WTC11 (cell line): ENCODE results near the gene HOXA5. TPM values are rescaled to one million over a fixed set of nuclear protein-coding genes. Genes with fewer than 3 reads are reported as not detected.
A peak's percentile ranks its signal among the peaks of the same experiment; 100 is the strongest.

Source experiments
- ATAC-seq: fragments of 200-7000 bp; cut with Tn5 transposase; 2 replicates; pipeline ENCODE4 v1.10.0; 2021; ENCODE audit warnings: mild to moderate bottlenecking, moderate library complexity
- CTCF ChIA-PET: fragments of 300-600 bp; sonication (Branson Sonifier 250); formaldehyde crosslinking; loops from one replicate; lab custom pipeline; 2021; ENCODE audit warnings: antibody characterized with exemption; lab: Charles Lee
- POLR2A ChIA-PET: fragments of 350-600 bp; sonication (Branson Sonifier 250); formaldehyde crosslinking; loops from one replicate; lab custom pipeline; 2021; ENCODE audit warnings: antibody characterized with exemption; lab: Charles Lee
- DNase-seq: peaks from one replicate; pipeline ENCODE4 v3.0.0; 2021; ENCODE audit warnings: low spot score
- H3K27ac Mint-ChIP-seq: 2 replicates; pipeline ENCODE4 v1.8.0; 2021; ENCODE audit warnings: mixed read lengths
- H3K27me3 Mint-ChIP-seq: 2 replicates; pipeline ENCODE4 v1.8.0; 2021; ENCODE audit warnings: low read depth, mild to moderate bottlenecking, moderate library complexity, mixed read lengths
- H3K36me3 Mint-ChIP-seq: 2 replicates; pipeline ENCODE4 v1.8.0; 2021; ENCODE audit warnings: mixed read lengths
- H3K4me1 Mint-ChIP-seq: 2 replicates; pipeline ENCODE4 v1.8.0; 2022; ENCODE audit warnings: mixed read lengths
- H3K4me3 Mint-ChIP-seq: 2 replicates; pipeline ENCODE4 v1.8.0; 2021; ENCODE audit warnings: mild to moderate bottlenecking, moderate library complexity, mixed read lengths
- H3K9me3 Mint-ChIP-seq: 2 replicates; pipeline ENCODE4 v1.8.0; 2021; ENCODE audit warnings: mixed read lengths
- CBFB ChIP-seq: sonication (generic); formaldehyde crosslinking; IDR thresholded peaks from 2 replicates; pipeline ENCODE4 v1.8.1; 2022; ENCODE audit warnings: mild to moderate bottlenecking, low read depth, missing genetic modification reagents
- FOXK1 ChIP-seq: sonication (generic); formaldehyde crosslinking; IDR thresholded peaks from 2 replicates; pipeline ENCODE4 v1.8.0; 2022; ENCODE audit warnings: mild to moderate bottlenecking, moderate library complexity, missing genetic modification reagents
- FOXP1 ChIP-seq: sonication (generic); formaldehyde crosslinking; IDR thresholded peaks from 2 replicates; pipeline ENCODE4 v1.8.0; 2022; ENCODE audit warnings: missing genetic modification reagents, mild to moderate bottlenecking, moderate library complexity, borderline replicate concordance
- JUN ChIP-seq: sonication (generic); formaldehyde crosslinking; IDR thresholded peaks from 2 replicates; pipeline ENCODE4 v1.8.0; 2023; ENCODE audit warnings: mild to moderate bottlenecking, missing genetic modification reagents
- KAT7 ChIP-seq: sonication (generic); formaldehyde crosslinking; IDR thresholded peaks from 2 replicates; pipeline ENCODE4 v1.8.1; 2023; ENCODE audit warnings: missing genetic modification reagents, mild to moderate bottlenecking, borderline replicate concordance
- MAX ChIP-seq: sonication (generic); formaldehyde crosslinking; IDR thresholded peaks from 2 replicates; pipeline ENCODE4 v1.8.0; 2022; ENCODE audit warnings: mild to moderate bottlenecking, missing genetic modification reagents
- MYBL2 ChIP-seq: sonication (generic); formaldehyde crosslinking; IDR thresholded peaks from 2 replicates; pipeline ENCODE4 v1.8.1; 2023; ENCODE audit warnings: mild to moderate bottlenecking, moderate library complexity, missing genetic modification reagents
- NFE2L1 ChIP-seq: sonication (generic); formaldehyde crosslinking; IDR thresholded peaks from 2 replicates; pipeline ENCODE4 v1.8.1; 2023; ENCODE audit warnings: missing genetic modification reagents
- NFYB ChIP-seq: sonication (generic); formaldehyde crosslinking; conservative IDR thresholded peaks from 2 replicates; pipeline ENCODE4 v1.8.0; 2022; ENCODE audit warnings: low read depth, missing genetic modification reagents
- NR3C1 ChIP-seq: sonication (generic); formaldehyde crosslinking; conservative IDR thresholded peaks from 2 replicates; pipeline ENCODE4 v1.8.1; 2023; ENCODE audit warnings: low read depth, mild to moderate bottlenecking, missing genetic modification reagents
- PREB ChIP-seq: sonication (generic); formaldehyde crosslinking; IDR thresholded peaks from 2 replicates; pipeline ENCODE4 v1.8.1; 2022; ENCODE audit warnings: mild to moderate bottlenecking, missing genetic modification reagents, moderate library complexity, borderline replicate concordance
- SMAD4 ChIP-seq: sonication (generic); formaldehyde crosslinking; IDR thresholded peaks from 2 replicates; pipeline ENCODE4 v1.8.0; 2022; ENCODE audit warnings: mild to moderate bottlenecking, missing genetic modification reagents
- SOX15 ChIP-seq: fragments of 250-450 bp; sonication (Bioruptor Pico); IDR thresholded peaks from 2 replicates; pipeline ENCODE4 v1.9.0; 2021; ENCODE audit warnings: mild to moderate bottlenecking
- TEAD1 ChIP-seq: sonication (generic); formaldehyde crosslinking; IDR thresholded peaks from 2 replicates; pipeline ENCODE4 v1.8.0; 2022; ENCODE audit warnings: mild to moderate bottlenecking, missing genetic modification reagents
- TEAD4 ChIP-seq: sonication (generic); formaldehyde crosslinking; IDR thresholded peaks from 2 replicates; pipeline ENCODE4 v1.8.0; 2022; ENCODE audit warnings: mild to moderate bottlenecking, missing genetic modification reagents
- USF1 ChIP-seq: sonication (generic); formaldehyde crosslinking; IDR thresholded peaks from 2 replicates; pipeline ENCODE4 v1.8.0; 2022; ENCODE audit warnings: mild to moderate bottlenecking, missing genetic modification reagents
- ZNF232 ChIP-seq: sonication (generic); formaldehyde crosslinking; IDR thresholded peaks from 2 replicates; pipeline ENCODE4 v1.8.0; 2022; ENCODE audit warnings: mild to moderate bottlenecking, missing genetic modification reagents
- ZNF317 ChIP-seq: sonication (generic); formaldehyde crosslinking; IDR thresholded peaks from 2 replicates; pipeline ENCODE4 v1.8.1; 2023; ENCODE audit warnings: low read depth, mild to moderate bottlenecking, moderate library complexity, missing genetic modification reagents, borderline replicate concordance
- ZNF396 ChIP-seq: fragments of 250-450 bp; sonication (Bioruptor Pico); IDR thresholded peaks from 2 replicates; pipeline ENCODE4 v1.8.0; 2021; ENCODE audit warnings: mild to moderate bottlenecking, moderate library complexity, borderline replicate concordance
- total RNA-seq: library from RNA; stranded (reverse); gene quantifications from 3 replicates; pipeline ENCODE4 v1.2.3, GENCODE V29; 2021
- TF ChIP-seq, protein P1 (sequence below): sonication (generic); formaldehyde crosslinking; IDR thresholded peaks from 2 replicates; pipeline ENCODE4 v1.8.1; 2023; ENCODE audit warnings: mild to moderate bottlenecking, missing genetic modification reagents, moderate library complexity
- TF ChIP-seq, protein P2 (sequence below): sonication (generic); formaldehyde crosslinking; IDR thresholded peaks from 2 replicates; pipeline ENCODE4 v1.8.0; 2023; ENCODE audit warnings: missing genetic modification reagents, mild to moderate bottlenecking, borderline replicate concordance
- TF ChIP-seq, protein P3 (sequence below): sonication (generic); formaldehyde crosslinking; IDR thresholded peaks from 2 replicates; pipeline ENCODE4 v1.8.1; 2022; ENCODE audit warnings: low read depth, missing genetic modification reagents, borderline replicate concordance

Gene HOXA5
- total RNA-seq, 1 experiment from 2014 or later = not detected

DNA sequence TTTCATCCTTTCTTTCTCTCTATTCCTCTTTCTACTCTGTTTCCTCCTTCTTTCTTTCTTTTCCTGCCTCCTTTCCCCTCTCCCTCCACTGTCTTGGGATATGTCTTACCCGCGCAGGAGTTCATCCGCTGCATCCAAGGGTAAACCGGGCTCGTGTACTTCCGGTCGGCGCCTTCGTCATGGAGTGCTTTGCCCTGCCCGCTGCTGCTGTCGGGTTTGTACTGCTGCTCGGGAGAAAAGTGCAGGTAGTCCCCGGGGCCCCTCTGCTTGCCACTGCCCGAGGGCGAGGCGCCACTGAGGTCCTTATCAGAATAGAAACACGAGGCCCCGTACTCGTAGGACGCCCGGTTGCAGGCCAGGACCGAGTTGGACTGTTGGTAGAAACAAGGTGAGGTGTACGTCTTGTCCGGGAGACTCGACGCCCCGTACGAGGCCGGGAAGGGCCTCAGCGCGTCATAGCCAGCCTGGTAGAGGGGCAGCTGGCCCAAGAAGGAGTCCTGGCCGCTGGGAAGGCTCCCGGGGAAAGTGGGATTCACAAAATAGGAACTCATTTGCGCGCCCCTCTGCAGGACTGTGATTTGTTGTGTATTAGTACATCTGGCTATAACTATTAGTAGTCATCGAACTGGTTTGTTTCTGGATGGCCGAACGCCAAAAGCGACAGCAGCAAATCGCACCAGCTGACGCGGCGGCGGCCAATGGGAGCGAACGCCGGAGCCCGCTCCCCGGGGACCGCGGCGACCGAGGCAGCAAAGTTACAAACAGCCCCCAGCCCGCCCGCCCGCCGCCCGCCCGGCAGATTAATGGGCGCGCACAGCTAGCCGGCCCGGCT, 3.9 kb upstream of the HOXA5 start, which contains the start of gene HOXA6:
TSS of gene HOXA6 (minus strand) at position 576 of the 832 bp plus-strand sequence. CDS start at position 551, 25 bp downstream.
- ChIA-PET CTCF (interaction anchor here (2.3 to 3.5 kb wide), 2 partner anchors 14 to 32 kb away, joined by 8 to 46 read pairs; no protein-coding TSS in a partner anchor), POLR2A (no interaction called here)
- Mint-ChIP-seq H3K27me3 (peaks cover 100% of the 10 kb centered on the region), H3K27ac (no peak within 1 kb of the TSS), H3K4me3 (peak within 1 kb of the TSS; percentile 65), H3K36me3 (no peaks in the 10 kb centered on the region), H3K4me1 (peaks cover 31% of the 10 kb centered on the region), H3K9me3 (no peaks in the 10 kb centered on the region)
- ATAC-seq = no peak
- DNase-seq = peak; percentile 38
- 0 out of 2 replicates have a peak, but pooled peaks have one; percentile 13 for TF ChIP-seq MAX (CRISPR knock-in tag)
- no peak for TF ChIP-seq FOXK1
- no peak for TF ChIP-seq NR3C1
- no peak for TF ChIP-seq NFE2L1
- TF ChIP-seq USF1 (CRISPR knock-in tag) = 0 out of 2 replicates have a peak, but pooled peaks have one; percentile 25
- TF ChIP-seq, protein P1, sequence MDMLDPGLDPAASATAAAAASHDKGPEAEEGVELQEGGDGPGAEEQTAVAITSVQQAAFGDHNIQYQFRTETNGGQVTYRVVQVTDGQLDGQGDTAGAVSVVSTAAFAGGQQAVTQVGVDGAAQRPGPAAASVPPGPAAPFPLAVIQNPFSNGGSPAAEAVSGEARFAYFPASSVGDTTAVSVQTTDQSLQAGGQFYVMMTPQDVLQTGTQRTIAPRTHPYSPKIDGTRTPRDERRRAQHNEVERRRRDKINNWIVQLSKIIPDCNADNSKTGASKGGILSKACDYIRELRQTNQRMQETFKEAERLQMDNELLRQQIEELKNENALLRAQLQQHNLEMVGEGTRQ (CRISPR knock-in tag) = peak; percentile 52
- TF ChIP-seq ZNF317 (CRISPR knock-in tag) = no peak
- no peak for TF ChIP-seq CBFB (CRISPR knock-in tag)

GRCh38 chr7:27146491-27147198, 3.2 kb upstream of the HOXA5 start:
- no peaks in the 10 kb centered on the region for H3K36me3 Mint-ChIP-seq
- peaks cover 100% of the 10 kb centered on the region for H3K27me3 Mint-ChIP-seq
- DNase-seq (no peak), ATAC-seq (no peak)
- H3K27ac Mint-ChIP-seq = no peak overlapping the region
- no peak overlapping the region for H3K4me3 Mint-ChIP-seq
- ChIA-PET CTCF (interaction anchor here (1.0 to 3.5 kb wide), 2 partner anchors 15 to 33 kb away, joined by 3 to 46 read pairs; no protein-coding TSS in a partner anchor), POLR2A (no interaction called here)
- peaks cover 34% of the 10 kb centered on the region for H3K4me1 Mint-ChIP-seq
- TF ChIP-seq NR3C1 (no peak), KAT7 (no peak), JUN (no peak), ZNF396 (no peak)
- H3K9me3 Mint-ChIP-seq = no peaks in the 10 kb centered on the region

- CTCF ChIA-PET = interaction anchor here (1.0 to 3.5 kb wide), 4 partner anchors 15 to 34 kb away, joined by 3 to 46 read pairs (median 5); no protein-coding TSS in a partner anchor
- TF ChIP-seq, protein P2, sequence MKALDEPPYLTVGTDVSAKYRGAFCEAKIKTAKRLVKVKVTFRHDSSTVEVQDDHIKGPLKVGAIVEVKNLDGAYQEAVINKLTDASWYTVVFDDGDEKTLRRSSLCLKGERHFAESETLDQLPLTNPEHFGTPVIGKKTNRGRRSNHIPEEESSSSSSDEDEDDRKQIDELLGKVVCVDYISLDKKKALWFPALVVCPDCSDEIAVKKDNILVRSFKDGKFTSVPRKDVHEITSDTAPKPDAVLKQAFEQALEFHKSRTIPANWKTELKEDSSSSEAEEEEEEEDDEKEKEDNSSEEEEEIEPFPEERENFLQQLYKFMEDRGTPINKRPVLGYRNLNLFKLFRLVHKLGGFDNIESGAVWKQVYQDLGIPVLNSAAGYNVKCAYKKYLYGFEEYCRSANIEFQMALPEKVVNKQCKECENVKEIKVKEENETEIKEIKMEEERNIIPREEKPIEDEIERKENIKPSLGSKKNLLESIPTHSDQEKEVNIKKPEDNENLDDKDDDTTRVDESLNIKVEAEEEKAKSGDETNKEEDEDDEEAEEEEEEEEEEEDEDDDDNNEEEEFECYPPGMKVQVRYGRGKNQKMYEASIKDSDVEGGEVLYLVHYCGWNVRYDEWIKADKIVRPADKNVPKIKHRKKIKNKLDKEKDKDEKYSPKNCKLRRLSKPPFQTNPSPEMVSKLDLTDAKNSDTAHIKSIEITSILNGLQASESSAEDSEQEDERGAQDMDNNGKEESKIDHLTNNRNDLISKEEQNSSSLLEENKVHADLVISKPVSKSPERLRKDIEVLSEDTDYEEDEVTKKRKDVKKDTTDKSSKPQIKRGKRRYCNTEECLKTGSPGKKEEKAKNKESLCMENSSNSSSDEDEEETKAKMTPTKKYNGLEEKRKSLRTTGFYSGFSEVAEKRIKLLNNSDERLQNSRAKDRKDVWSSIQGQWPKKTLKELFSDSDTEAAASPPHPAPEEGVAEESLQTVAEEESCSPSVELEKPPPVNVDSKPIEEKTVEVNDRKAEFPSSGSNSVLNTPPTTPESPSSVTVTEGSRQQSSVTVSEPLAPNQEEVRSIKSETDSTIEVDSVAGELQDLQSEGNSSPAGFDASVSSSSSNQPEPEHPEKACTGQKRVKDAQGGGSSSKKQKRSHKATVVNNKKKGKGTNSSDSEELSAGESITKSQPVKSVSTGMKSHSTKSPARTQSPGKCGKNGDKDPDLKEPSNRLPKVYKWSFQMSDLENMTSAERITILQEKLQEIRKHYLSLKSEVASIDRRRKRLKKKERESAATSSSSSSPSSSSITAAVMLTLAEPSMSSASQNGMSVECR = no peak
- no peak for TF ChIP-seq TEAD1 (CRISPR knock-in tag)
- no peak for TF ChIP-seq TEAD4 (CRISPR knock-in tag)
- no peak for TF ChIP-seq SMAD4 (CRISPR knock-in tag)
- TF ChIP-seq FOXP1 (CRISPR knock-in tag) = no peak
- no peak for TF ChIP-seq NFYB
- TF ChIP-seq PREB (CRISPR knock-in tag) = no peak
- TF ChIP-seq SOX15 (CRISPR knock-in tag) = no peak
- TF ChIP-seq ZNF232 (CRISPR knock-in tag) = no peak
- TF ChIP-seq, protein P3, sequence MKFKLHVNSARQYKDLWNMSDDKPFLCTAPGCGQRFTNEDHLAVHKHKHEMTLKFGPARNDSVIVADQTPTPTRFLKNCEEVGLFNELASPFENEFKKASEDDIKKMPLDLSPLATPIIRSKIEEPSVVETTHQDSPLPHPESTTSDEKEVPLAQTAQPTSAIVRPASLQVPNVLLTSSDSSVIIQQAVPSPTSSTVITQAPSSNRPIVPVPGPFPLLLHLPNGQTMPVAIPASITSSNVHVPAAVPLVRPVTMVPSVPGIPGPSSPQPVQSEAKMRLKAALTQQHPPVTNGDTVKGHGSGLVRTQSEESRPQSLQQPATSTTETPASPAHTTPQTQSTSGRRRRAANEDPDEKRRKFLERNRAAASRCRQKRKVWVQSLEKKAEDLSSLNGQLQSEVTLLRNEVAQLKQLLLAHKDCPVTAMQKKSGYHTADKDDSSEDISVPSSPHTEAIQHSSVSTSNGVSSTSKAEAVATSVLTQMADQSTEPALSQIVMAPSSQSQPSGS (CRISPR knock-in tag) = no peak
- TF ChIP-seq MYBL2 (CRISPR knock-in tag) = no peak
These were observed 2.5 kb upstream of the HOXA5 start for GRCh38 chr7:27145914-27146412.

More at GRCh38 chr7:27145914-27146412, 2.5 kb upstream of the HOXA5 start:
- no peak overlapping the region for H3K27ac Mint-ChIP-seq
- no peaks in the 10 kb centered on the region for H3K9me3 Mint-ChIP-seq
- peaks cover 100% of the 10 kb centered on the region for H3K27me3 Mint-ChIP-seq
- DNase-seq (no peak), ATAC-seq (no peak)
- H3K36me3 Mint-ChIP-seq = no peaks in the 10 kb centered on the region
- peaks cover 27% of the 10 kb centered on the region for H3K4me1 Mint-ChIP-seq
- POLR2A ChIA-PET = no interaction called here
- H3K4me3 Mint-ChIP-seq = no peak overlapping the region
